Fibroblast of lung (primary cell): ENCODE measurements around the gene GPX2.
"Not testable (repeated sequence)": the region's sequence is repeated elsewhere in the genome, so short reads cannot be mapped to it uniquely, and the experiment has no call there.

Experiments
- CTCF ChIP-seq, 2 donors: IDR thresholded peaks in 1 of 2; conservative IDR thresholded peaks in 1 of 2; 1 replicate in 1 of 2; 2 replicates in 1 of 2; pipeline ENCODE4 v1.5.1; 2011 to 2012; ENCODE audit warnings: low read length in 2 of 2, control low read depth in 1 of 2, inconsistent platforms in 1 of 2, low read depth in 1 of 2, mild to moderate bottlenecking in 1 of 2
- EZH2 ChIP-seq: IDR thresholded peaks from 2 replicates; pipeline ENCODE4 v1.5.1; 2012; ENCODE audit warnings: low read length, control low read depth, mild to moderate bottlenecking; ENCODE audit errors: missing control alignments

GRCh38 chr14:64913477-64913876, 29.1 kb downstream of the GPX2 start:
- TF ChIP-seq CTCF (conservative IDR thresholded peaks at IDR 0.05 in 1 of 2, IDR thresholded peaks at IDR 0.05 in 1 of 2; ENCODE audit: low read depth in 1 of 2, low read length in 2 of 2); EZH2: not testable (repeated sequence)
